Pancreas (tissue), 10 donors: ENCODE results near the gene CPXM2. TPM values are rescaled to one million over a fixed set of nuclear protein-coding genes. Genes with fewer than 3 reads are reported as not detected.

ENCODE experiments used
- ATAC-seq, 4 donors: fragments of 200-7000 bp; cut with Tn5 transposase; one replicate each; pipeline versions ENCODE4 v1.8.0 to v1.9.1; 2020; ENCODE audit warnings: mild to moderate bottlenecking in 4 of 4, moderate library complexity in 4 of 4
- DNase-seq, 6 donors: peaks; one replicate each; pipeline ENCODE4 v3.0.0-alpha.2; 2020
- FAIRE-seq: peaks from 2 replicates; lab custom pipeline; 2012; peaks lifted over from hg19 to GRCh38; lab: Jason Lieb, UNC
- H3K27ac ChIP-seq, 4 donors: fragments of 200-600 bp; sonication (generic); 1 replicate in 3 of 4; 2 replicates in 1 of 4; pipeline versions ENCODE4 v1.5.0 to v1.8.0; 2020
- H3K27me3 ChIP-seq, 4 donors: fragments of 200-600 bp; one replicate each; pipeline ENCODE4 v1.8.0; 2021
- H3K36me3 ChIP-seq, 3 donors: fragments of 200-600 bp; sonication (generic) in 1 of 3; one replicate each; pipeline versions ENCODE4 v1.5.0 to v1.8.0; 2020 to 2021
- H3K4me1 ChIP-seq, 3 donors: fragments of 200-600 bp; one replicate each; pipeline ENCODE4 v1.8.0; 2021
- H3K4me3 ChIP-seq, 4 donors: fragments of 200-600 bp; sonication (generic) in 2 of 4; one replicate each; pipeline versions ENCODE4 v1.5.0 to v1.8.0; 2020 to 2021
- H3K9me3 ChIP-seq, 4 donors: fragments of 200-600 bp; one replicate each; pipeline ENCODE4 v1.8.0; 2021
- CTCF ChIP-seq, 4 donors: fragments of 200-600 bp; sonication (generic) in 3 of 4; IDR thresholded peaks; one replicate each; pipeline versions ENCODE4 v1.5.0 to v1.8.0; 2021; ENCODE audit warnings: antibody characterized with exemption in 4 of 4
- WGBS, 2 donors: extraction: QIAGEN DNeasy Blood & Tissue Kit; methylation state at CpG; one replicate each; pipeline ENCODE4 v1.1.7; 2013; 5-methylcytosine and 5-hydroxymethylcytosine counted together
- intact Hi-C, 3 donors: fragments of 100-400 bp; cut with DNase I; formaldehyde crosslinking; loops; one replicate each; pipeline versions ENCODE4 v1.11.1 to v1.14.2; 2022
- polyA plus RNA-seq, 2 donors: library from polyadenylated mRNA; stranded (reverse); fragments of 200-250 nt; gene quantifications; one replicate each; pipeline ENCODE4 v1.2.3, GENCODE V29; 2013
- total RNA-seq, 6 donors: library from RNA; stranded (reverse); fragmentation: NEBNext Ultra II Directional in 4 of 6; extraction: Animal tissue kit (Norgen Biotek cat#: 25700) in 4 of 6; gene quantifications; one replicate each; pipeline versions ENCODE4 v1.2.1 to v1.2.4, GENCODE V29; 2021 to 2023
- donor health status: healthy with polysubstance abuse.
- donor health status: DM: no; HTN: no; CAD: no; lungs with moderate emphysema.
- donor health status: DM: no; HTN: no; CAD: no.
- donor health status: control.
- donor health status: control.
- donor health status: Bipolar disorder and iron deficiency.
- donor health status: DM: yes; HTN: yes; CAD: no.
- donor health status: DM: no; HTN: no; CAD: no.
- donor health status: DM: no; HTN: no; CAD: no.
- donor health status: DM: yes; HTN: yes; CAD: no.

Gene CPXM2
- total and polyA plus RNA-seq, 8 donors: 0.46 to 3.9 (median 1.2) TPM

GRCh38 chr10:123859653-123860050, 32.0 kb downstream of the CPXM2 start:
- 60 to 64% methylated on average over 10 of the region's 10 CpGs for WGBS, 2 donors
- no peak for DNase-seq
- Histone ChIP-seq H3K36me3 (no peaks in the 10 kb centered on the region), H3K27me3 (no peaks in the 10 kb centered on the region), H3K4me1 (no peaks in the 10 kb centered on the region), H3K9me3 (no peaks in the 10 kb centered on the region), H3K27ac (no peak overlapping the region), H3K4me3 (no peak overlapping the region)
- FAIRE-seq: no peak
- no peak for TF ChIP-seq CTCF (IDR thresholded peaks at IDR 0.05)
- intact Hi-C loops: no loop called here
- ATAC-seq: no peak

- no peak for TF ChIP-seq CTCF (IDR thresholded peaks at IDR 0.05)
- H3K4me3 ChIP-seq: no peak overlapping the region
- no peaks in the 10 kb centered on the region for H3K9me3 ChIP-seq
- no peaks in the 10 kb centered on the region for H3K36me3 ChIP-seq
- 54 to 69% methylated on average over 20 of the region's 20 CpGs for WGBS, 2 donors
- no peak for FAIRE-seq
- H3K27ac ChIP-seq: no peak overlapping the region
- intact Hi-C loops: no loop called here
- DNase-seq: no peak
- H3K4me1 ChIP-seq: no peaks in the 10 kb centered on the region
- H3K27me3 ChIP-seq: no peaks in the 10 kb centered on the region
- no peak for ATAC-seq
Measured at GRCh38 chr10:123858907-123859652, 32.5 kb downstream of the CPXM2 start.

GRCh38 chr10:123858077-123858681, 33.4 kb downstream of the CPXM2 start:
- no peak for DNase-seq
- no peaks in the 10 kb centered on the region for H3K27me3 ChIP-seq
- H3K4me1 ChIP-seq: no peaks in the 10 kb centered on the region

GRCh38 chr10:123857616-123858015, 34.0 kb downstream of the CPXM2 start:
- no peaks in the 10 kb centered on the region for H3K4me1 ChIP-seq
- intact Hi-C loops: no loop called here
- no peaks in the 10 kb centered on the region for H3K27me3 ChIP-seq
- no peaks in the 10 kb centered on the region for H3K9me3 ChIP-seq
- no peak for TF ChIP-seq CTCF (IDR thresholded peaks at IDR 0.05)
- FAIRE-seq (no peak), ATAC-seq (no peak), DNase-seq (no peak)
- no peak overlapping the region for H3K27ac ChIP-seq
- 78 to 83% methylated on average over 13 to 19 of the region's 19 CpGs for WGBS, 2 donors
- no peak overlapping the region for H3K4me3 ChIP-seq
- H3K36me3 ChIP-seq: no peaks in the 10 kb centered on the region

More at GRCh38 chr10:123858077-123858681, 33.4 kb downstream of the CPXM2 start:
- no peaks in the 10 kb centered on the region for H3K9me3 ChIP-seq
- FAIRE-seq (no peak), ATAC-seq (no peak)
- no peak overlapping the region for H3K4me3 ChIP-seq
- H3K36me3 ChIP-seq: no peaks in the 10 kb centered on the region
- TF ChIP-seq CTCF (IDR thresholded peaks at IDR 0.05): no peak
- intact Hi-C loops: no loop called here
- H3K27ac ChIP-seq: no peak overlapping the region
- 44 to 53% methylated on average over 9 of the region's 9 CpGs for WGBS, 2 donors
